NB4 (cell line): ENCODE data around the gene SCARB1.

Experiments used
- MYC ChIP-seq: IDR thresholded peaks from 2 replicates; pipeline ENCODE4 v1.6.1; 2011; ENCODE audit warnings: low read depth, low read length
- POLR2A ChIP-seq: IDR thresholded peaks from 2 replicates; pipeline ENCODE4 v1.6.1; 2011; ENCODE audit warnings: mild to moderate bottlenecking; ENCODE audit not compliant: insufficient read length; ENCODE audit errors: extremely low read depth
- TF ChIP-seq, protein P1 (sequence below): IDR thresholded peaks from one replicate; pipeline ENCODE4 v1.5.1; 2012; ENCODE audit warnings: low read depth, low read length

DNA sequence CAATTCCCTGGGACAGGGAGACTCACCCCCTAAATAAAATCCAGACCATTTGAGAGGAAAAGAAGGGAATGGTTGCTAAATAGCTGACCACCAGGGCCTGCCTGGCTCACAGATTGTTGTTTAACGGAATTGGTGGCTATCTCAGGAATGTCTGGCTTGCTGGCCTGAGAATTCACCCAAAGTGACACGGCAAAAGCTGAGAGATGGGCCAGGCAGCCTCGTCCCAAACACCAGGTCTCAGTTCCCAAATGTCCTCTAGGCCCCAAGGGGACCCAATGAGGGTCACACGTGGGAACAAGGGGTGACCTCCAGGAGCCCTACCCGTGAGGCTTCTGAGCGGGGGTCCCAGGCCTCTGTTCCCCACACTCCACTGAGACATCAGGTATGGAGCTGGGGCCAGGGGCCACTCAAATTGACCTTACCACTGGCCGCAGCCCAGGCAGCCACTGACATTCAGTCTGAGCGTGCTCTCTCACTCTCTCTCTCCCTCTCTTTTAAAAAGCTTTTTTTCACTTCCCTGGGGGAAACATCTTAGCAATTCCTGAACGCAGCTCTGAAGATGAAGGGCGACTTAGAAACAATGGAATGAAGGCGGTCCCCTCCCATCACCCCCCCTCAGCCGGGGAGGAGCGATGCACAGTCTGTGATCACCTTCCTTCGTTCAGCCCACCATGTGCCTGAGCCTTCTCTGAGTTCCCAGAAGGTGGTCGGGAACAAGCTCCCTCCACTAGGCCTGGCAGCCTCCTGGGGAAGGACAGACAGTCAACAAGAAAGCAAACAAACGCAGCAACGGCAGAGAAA is 131.2 kb downstream of the SCARB1 start:
- TF ChIP-seq, protein P1, sequence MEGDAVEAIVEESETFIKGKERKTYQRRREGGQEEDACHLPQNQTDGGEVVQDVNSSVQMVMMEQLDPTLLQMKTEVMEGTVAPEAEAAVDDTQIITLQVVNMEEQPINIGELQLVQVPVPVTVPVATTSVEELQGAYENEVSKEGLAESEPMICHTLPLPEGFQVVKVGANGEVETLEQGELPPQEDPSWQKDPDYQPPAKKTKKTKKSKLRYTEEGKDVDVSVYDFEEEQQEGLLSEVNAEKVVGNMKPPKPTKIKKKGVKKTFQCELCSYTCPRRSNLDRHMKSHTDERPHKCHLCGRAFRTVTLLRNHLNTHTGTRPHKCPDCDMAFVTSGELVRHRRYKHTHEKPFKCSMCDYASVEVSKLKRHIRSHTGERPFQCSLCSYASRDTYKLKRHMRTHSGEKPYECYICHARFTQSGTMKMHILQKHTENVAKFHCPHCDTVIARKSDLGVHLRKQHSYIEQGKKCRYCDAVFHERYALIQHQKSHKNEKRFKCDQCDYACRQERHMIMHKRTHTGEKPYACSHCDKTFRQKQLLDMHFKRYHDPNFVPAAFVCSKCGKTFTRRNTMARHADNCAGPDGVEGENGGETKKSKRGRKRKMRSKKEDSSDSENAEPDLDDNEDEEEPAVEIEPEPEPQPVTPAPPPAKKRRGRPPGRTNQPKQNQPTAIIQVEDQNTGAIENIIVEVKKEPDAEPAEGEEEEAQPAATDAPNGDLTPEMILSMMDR, result no peak
- TF ChIP-seq POLR2A, result no peak
- TF ChIP-seq MYC, result no peak
